Mesothelial cell of epicardium (in vitro differentiated cells): Measurements from ENCODE around the gene MRPL54. TPM values are rescaled to one million over a fixed set of nuclear protein-coding genes. Genes with fewer than 3 reads are reported as not detected.

Experiments
- DNase-seq, 2 experiments: peaks; one replicate each; pipeline ENCODE4 v3.0.0; 2021; ENCODE audit warnings: low spot score in 2 of 2; ENCODE audit not compliant: unreplicated experiment in 2 of 2
- H3K27ac Mint-ChIP-seq: 2 replicates; pipeline ENCODE4 v1.8.0; 2021; ENCODE audit warnings: mixed read lengths
- H3K27me3 Mint-ChIP-seq: 2 replicates; pipeline ENCODE4 v1.8.0; 2021; ENCODE audit warnings: low read depth, mixed read lengths
- H3K36me3 Mint-ChIP-seq: 2 replicates; pipeline ENCODE4 v1.8.0; 2021; ENCODE audit warnings: mixed read lengths
- H3K4me1 Mint-ChIP-seq: 2 replicates; pipeline ENCODE4 v1.8.0; 2021; ENCODE audit warnings: mixed read lengths
- H3K4me3 Mint-ChIP-seq: 2 replicates; pipeline ENCODE4 v1.8.0; 2021; ENCODE audit warnings: mild to moderate bottlenecking, moderate library complexity, mixed read lengths
- H3K9me3 Mint-ChIP-seq: 2 replicates; pipeline ENCODE4 v1.8.0; 2021; ENCODE audit warnings: mixed read lengths
- total RNA-seq: library from RNA; stranded (reverse); gene quantifications from 3 replicates; pipeline ENCODE4 v1.2.1, GENCODE V29; 2021
- TF ChIP-seq, protein P1 (sequence below): fragments of 200-600 bp; sonication (generic); IDR thresholded peaks from one replicate; pipeline ENCODE4 v1.5.0; 2021; ENCODE audit warnings: antibody characterized with exemption; ENCODE audit not compliant: unreplicated experiment

MRPL54 gene
- total RNA-seq, 1 donor from 2014 or later, result 30.2 TPM

DNA sequence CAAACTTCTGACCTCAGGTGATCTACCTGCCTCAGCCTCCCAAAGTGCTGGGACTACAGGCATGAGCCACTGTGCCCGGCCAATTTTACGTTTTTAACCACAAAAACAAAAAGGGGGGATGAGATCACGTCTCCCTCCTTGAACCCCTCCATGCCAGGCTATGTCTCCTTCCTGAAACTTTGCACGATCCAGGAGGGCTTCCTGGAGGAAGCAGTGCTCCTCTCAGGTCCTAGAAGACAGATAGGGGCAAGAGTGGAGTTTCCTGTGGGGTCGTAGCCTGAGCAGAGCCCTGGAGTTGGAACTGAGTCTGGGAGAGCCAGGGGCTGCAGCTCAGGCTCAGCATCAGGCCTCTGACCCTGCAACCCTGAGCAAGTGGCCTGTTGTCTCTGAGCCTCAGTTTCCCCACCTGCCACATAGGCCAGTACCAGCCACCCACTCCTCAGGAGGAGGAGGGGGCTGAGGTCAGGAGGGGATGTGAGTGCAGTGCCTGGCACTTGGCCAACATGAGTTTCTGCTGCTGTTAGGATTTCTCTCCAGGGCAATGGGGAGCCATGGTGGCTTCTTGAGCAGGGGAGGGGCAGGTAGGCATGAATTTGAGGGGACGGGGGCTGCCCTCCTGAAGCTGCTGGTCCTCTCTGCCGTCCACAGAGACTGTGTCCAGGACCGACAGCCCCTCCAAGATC, 17.0 kb upstream of the MRPL54 start:
- Mint-ChIP-seq H3K4me1 (no peaks in the 10 kb centered on the region), H3K4me3 (no peak overlapping the region), H3K27me3 (no peaks in the 10 kb centered on the region), H3K27ac (no peak overlapping the region), H3K9me3 (no peaks in the 10 kb centered on the region), H3K36me3 (peaks cover 21% of the 10 kb centered on the region)
- TF ChIP-seq, protein P1, sequence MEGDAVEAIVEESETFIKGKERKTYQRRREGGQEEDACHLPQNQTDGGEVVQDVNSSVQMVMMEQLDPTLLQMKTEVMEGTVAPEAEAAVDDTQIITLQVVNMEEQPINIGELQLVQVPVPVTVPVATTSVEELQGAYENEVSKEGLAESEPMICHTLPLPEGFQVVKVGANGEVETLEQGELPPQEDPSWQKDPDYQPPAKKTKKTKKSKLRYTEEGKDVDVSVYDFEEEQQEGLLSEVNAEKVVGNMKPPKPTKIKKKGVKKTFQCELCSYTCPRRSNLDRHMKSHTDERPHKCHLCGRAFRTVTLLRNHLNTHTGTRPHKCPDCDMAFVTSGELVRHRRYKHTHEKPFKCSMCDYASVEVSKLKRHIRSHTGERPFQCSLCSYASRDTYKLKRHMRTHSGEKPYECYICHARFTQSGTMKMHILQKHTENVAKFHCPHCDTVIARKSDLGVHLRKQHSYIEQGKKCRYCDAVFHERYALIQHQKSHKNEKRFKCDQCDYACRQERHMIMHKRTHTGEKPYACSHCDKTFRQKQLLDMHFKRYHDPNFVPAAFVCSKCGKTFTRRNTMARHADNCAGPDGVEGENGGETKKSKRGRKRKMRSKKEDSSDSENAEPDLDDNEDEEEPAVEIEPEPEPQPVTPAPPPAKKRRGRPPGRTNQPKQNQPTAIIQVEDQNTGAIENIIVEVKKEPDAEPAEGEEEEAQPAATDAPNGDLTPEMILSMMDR, result no peak
- DNase-seq, result no peak

DNA sequence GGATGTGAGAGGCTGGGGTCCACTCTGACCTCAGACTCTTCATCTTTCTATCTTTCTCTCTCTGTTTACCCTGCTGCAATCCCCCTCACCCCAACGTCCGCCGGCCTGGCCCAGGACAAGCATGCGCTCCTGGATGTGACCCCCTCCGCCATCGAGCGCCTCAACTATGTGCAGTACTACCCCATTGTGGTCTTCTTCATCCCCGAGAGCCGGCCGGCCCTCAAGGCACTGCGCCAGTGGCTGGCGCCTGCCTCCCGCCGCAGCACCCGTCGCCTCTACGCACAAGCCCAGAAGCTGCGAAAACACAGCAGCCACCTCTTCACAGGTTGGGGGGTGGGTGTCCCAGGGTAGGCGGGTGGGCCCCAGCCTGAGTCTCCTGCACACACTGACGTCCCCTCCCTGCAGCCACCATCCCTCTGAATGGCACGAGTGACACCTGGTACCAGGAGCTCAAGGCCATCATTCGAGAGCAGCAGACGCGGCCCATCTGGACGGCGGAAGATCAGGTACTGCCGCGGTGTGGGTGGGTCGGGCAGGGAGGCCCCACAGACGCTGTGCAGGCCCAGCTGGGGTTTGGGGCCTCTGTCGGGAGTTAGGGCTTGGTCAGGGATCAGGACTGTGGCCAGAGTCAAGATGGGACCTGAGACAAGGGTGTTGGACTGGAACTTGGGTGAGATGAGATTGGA, 16.0 kb upstream of the MRPL54 start:
- Mint-ChIP-seq H3K9me3 (no peaks in the 10 kb centered on the region), H3K27ac (peak overlapping the region; percentile 30), H3K27me3 (no peaks in the 10 kb centered on the region), H3K36me3 (peaks cover 24% of the 10 kb centered on the region), H3K4me3 (no peak overlapping the region), H3K4me1 (no peaks in the 10 kb centered on the region)
- DNase-seq, result no peak
- TF ChIP-seq, protein P1, result no peak

- H3K36me3 Mint-ChIP-seq, result peaks cover 15% of the 10 kb centered on the region
- no peak for DNase-seq
- no peaks in the 10 kb centered on the region for H3K27me3 Mint-ChIP-seq
- H3K4me3 Mint-ChIP-seq, result no peak overlapping the region
- TF ChIP-seq, protein P1, result no peak
- H3K4me1 Mint-ChIP-seq, result no peaks in the 10 kb centered on the region
- no peak overlapping the region for H3K27ac Mint-ChIP-seq
- H3K9me3 Mint-ChIP-seq, result no peaks in the 10 kb centered on the region
These were observed 13.5 kb upstream of the MRPL54 start for GRCh38 chr19:3748965-3749364.

GRCh38 chr19:3750211-3750610, 12.3 kb upstream of the MRPL54 start:
- H3K27me3 Mint-ChIP-seq, result no peaks in the 10 kb centered on the region
- no peak overlapping the region for H3K4me3 Mint-ChIP-seq
- DNase-seq, result no peak
- H3K4me1 Mint-ChIP-seq, result no peaks in the 10 kb centered on the region
- H3K36me3 Mint-ChIP-seq, result peaks cover 20% of the 10 kb centered on the region
- no peak overlapping the region for H3K27ac Mint-ChIP-seq
- no peaks in the 10 kb centered on the region for H3K9me3 Mint-ChIP-seq
- TF ChIP-seq, protein P1, result no peak

DNA sequence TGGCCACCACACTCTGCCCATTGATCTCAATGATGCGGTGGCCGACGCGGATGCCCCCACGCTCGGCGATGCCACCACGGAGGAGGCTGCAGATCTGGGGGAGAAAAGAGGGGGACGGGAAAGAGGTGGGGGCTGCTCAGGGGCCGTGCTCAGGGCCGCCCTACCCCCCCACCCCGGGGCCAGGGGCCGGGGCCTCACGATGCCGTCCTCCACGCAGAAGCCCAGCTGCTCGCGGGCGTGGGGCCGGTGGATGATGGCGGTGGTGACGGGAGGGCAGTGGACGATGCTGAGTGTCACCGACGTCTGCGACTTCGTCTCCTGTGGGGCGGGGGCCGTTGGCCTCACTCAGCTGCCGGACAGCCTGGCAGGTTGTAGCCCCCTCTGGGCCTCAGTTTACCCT, 11.2 kb upstream of the MRPL54 start:
- H3K9me3 Mint-ChIP-seq, result no peaks in the 10 kb centered on the region
- H3K4me3 Mint-ChIP-seq, result no peak overlapping the region
- TF ChIP-seq, protein P1, result no peak
- H3K36me3 Mint-ChIP-seq, result peaks cover 24% of the 10 kb centered on the region
- DNase-seq, result no peak
- no peaks in the 10 kb centered on the region for H3K4me1 Mint-ChIP-seq
- H3K27ac Mint-ChIP-seq, result no peak overlapping the region
- H3K27me3 Mint-ChIP-seq, result no peaks in the 10 kb centered on the region
